NCI-H2227 (cell line): ENCODE results near the gene UBR3.
"Not testable (repeated sequence)": the region's sequence is repeated elsewhere in the genome, so short reads cannot be mapped to it uniquely, and the experiment has no call there.

Source experiments
- DNase-seq: peaks from one replicate; lab custom pipeline; 2025; ENCODE audit not compliant: unreplicated experiment; lab: John Stamatoyannopoulos, UW

The UBR3 gene

DNA sequence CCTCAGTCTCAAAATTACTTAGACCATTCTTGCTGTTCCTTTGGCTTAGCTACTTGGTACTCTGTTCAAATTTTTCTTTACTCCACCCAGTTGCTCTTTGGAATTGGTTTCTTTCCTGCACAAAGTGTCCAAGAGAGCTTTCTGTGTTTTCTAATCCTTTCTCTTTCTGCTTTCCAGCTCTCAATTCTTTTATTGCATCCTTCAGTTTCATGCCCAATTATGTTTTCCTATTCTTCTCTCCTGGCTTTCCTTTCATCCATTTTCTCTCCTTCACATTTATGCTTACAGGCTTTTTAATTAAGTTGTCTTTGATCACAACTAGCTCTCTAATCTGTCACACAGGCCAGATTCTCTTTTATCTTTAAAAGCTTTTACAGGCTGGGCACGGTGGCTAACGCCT, 38.2 kb downstream of the UBR3 start:
- no peak for DNase-seq

DNA sequence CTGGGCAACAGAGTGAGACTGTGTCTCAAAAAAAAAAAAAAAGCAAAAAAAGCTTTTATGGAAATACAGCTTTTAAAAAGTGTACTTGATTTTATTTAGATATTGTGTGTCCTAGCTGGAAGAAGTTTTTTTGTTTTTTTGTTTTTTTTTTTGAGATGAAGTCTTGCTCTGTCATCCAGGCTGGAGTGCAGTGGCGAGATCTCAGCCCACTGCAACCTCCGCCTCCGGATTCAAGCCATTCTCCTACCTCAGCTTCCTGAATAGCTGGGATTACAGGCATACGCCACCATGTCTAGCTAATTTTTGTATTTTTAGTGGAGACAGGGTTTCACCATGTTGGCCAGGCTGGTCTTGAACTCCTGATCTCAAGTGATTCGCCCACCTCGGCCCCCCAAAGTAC, 39.0 kb downstream of the UBR3 start:
- not testable (repeated sequence) for DNase-seq

DNA sequence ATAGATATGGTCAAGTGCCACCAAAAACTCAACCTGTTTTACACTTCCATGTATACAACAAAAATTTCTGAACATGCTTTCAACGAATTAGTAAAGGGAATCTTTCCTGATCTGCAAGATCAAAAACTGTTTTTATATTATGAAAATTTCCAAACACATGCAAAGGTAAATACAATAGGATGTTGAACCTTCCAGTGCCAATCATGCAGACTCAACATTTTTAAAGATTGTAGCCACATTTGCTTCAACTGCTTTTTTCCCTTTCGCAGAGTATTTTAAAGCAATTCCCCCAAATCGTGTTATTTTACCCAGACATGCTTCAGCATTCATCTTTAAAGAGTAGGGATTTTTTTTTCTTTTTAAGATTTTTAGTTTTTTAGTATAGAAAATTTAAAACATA, 40.3 kb downstream of the UBR3 start:
- DNase-seq = no peak

- no peak for DNase-seq
Measured at GRCh38 chr2:169868951-169869350, 41.7 kb downstream of the UBR3 start.

DNA sequence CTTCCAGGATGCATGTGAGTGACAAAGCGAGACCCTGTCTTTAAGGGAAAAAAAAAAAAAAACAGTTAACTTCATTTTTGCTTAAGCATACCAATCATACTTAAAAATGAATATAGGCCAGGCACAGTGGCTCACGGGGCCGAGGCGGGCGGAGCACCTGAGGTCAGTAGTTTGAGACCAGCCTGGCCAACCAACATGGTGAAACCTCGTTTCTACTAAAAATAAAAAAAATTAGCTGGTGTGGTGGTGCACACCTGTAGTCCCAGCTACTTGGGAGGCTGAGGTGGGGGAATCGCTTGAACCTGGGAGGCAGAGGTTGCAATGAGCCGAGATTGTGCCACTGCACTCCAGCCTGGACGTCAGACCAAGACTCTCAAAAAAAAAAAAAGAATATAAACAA, 44.1 kb downstream of the UBR3 start:
- not testable (repeated sequence) for DNase-seq

GRCh38 chr2:169871994-169872393, 44.7 kb downstream of the UBR3 start:
- DNase-seq = no peak

GRCh38 chr2:169877398-169877797, 50.1 kb downstream of the UBR3 start:
- no peak for DNase-seq

GRCh38 chr2:169887120-169887519, 59.9 kb downstream of the UBR3 start:
- DNase-seq = no peak

DNA sequence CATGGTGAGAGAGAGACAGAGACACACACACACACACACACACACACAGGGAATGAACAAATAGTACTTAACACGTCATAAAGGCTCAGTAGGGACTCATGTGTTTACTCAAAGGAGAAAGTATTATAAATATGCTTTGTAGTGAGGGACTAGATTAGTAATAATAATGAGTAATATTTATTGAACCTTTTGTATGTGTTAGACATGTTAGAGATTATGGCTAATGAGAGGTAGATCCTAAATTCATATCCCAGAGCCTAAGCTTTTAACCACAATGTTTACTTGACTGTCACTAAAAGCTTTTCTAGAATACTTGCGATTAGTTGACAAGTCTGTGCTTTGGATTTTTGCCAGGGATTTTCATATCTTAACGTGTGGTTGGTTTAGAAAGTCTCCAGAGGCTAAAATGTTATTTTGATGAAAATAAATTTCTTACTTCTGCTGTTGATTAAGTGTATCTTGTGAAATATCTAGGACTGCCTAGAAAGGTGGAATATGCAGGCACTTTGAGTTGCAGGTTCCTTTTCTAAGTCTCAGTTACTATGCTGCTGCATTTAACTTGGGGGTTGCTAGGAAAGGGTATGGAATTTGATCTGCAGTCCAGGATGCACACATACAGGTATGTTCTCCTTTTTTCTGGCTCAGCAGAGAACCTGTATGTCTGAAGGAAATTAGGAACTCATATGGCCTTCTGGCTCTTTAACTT, 64.5 kb downstream of the UBR3 start:
- DNase-seq = peak; percentile 16

DNA sequence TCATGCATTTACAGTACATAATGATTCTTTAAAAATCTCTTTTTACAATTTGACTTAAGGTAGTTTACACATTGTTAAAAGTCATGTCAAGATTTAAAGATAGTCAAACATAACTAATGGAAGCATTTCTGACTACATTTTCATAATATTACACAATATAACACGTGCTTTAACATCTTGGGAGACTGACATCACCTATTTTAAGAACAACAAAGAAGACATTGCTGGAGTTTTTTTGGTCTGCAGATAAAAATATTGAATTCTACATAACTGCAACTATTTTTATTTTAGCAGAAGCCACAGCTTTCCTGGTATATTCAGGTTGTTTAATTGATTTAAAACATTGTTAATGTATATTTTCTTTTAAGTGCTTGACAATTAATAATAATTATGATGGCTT, 65.7 kb downstream of the UBR3 start:
- DNase-seq = no peak

GRCh38 chr2:169895294-169895985, 68.2 kb downstream of the UBR3 start:
- DNase-seq = no peak

- DNase-seq = no peak
Measured at GRCh38 chr2:169897834-169898233, 70.6 kb downstream of the UBR3 start.

DNA sequence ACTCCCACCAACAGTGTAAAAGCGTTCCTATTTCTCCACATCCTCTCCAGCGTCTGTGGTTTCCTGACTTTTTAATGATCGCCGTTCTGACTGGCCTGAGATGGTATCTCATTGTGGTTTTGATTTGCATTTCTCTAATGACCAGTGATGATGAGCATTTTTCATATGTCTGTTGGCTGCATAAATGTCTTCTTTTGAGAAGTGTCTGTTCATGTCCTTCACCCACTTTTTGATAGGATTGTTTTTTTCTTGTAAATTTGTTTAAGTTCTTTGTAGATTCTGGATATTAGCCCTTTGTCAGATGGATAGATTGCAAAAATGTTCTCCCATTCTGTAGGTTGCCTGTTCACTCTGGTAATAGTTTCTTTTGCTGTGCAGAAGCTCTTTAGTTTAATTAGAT, 72.8 kb downstream of the UBR3 start:
- DNase-seq = not testable (repeated sequence)

- DNase-seq = no peak
Measured at GRCh38 chr2:169900686-169901085, 73.4 kb downstream of the UBR3 start.

DNA sequence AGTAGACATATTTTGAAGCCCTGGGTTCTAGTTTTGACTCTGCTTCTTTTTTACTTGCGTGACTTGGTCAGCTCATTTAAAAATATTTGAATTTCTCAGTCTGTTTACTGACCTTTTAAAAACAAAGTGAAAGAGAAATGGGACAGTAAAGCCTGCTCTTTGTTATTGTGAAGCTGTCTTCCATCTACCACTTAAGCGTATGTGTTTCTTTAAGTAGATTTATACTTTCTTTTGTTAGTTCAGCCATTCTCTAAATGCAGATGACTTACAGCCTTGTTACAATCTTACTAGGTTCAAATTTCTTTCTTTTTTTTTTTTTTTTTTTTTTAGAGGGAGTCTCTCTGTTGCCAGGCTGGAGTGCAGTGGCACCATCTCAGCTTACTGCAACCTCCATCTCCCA, 79.5 kb downstream of the UBR3 start:
- DNase-seq = no peak

DNA sequence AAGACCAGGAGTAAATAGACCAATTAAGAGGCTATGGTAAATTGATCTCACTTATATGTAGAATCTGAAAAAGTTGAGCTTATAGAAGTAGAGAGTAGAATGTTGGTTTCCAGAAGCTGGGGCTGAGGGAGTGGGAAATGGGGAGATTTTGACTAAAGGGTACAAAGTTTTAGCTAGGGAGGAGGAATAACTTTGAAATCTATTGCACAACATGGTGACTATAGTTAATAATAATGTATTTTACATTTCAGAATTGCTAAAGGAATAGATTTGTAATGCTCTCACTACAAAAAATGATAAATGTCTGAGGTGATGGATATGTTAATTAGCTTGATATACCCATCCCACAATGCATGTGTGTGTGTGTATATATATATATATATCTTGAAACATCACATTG, 82.1 kb downstream of the UBR3 start:
- DNase-seq = no peak

DNA sequence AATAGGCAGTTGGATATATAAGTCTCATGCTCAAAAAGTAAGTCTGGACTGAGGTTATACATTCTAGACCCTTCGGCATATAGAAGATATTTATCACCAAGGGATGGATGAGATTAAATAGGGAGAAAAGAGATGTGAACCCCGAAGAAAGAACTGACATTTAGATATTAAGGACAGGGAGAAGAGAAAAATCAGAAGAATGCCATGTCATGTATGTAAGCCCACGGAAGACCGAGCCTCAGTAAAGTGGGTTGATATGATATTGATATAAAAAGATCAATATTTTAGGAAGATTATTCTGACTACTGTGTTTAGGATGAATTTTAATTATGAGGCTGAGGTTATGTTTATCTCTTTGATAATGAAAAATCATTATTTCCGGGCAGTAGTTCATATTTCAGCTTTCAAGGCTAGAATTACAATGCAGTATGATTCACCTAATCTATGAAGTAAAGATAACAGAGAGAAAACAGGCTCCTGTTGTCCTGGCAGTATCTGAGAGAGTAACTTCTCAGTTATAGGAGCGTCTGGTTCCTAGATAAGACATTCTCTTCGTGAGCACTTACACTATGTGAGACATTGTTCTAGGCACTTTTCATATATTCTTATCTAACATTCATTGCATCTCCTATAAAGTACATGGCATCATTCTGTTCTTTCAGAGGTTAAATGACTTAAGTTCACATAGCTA, 83.0 kb downstream of the UBR3 start:
- no peak for DNase-seq

DNA sequence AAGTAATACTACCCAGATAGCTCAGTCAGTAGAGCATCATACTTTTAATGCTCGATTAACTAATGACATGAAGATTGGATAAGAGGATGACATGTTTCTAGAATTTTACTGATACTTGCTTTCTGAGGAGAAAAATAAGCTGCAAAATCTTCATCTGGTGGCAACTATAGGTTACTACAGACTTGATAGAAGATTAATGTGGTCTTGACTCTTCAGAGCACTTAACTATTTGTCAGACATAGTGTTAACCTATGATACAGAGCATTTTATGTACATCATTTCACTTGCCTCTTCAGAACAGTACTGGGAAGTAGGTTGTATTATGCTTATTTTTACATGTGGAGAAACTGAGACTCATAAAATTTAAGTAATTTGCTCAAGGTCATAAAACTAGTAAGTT, 83.9 kb downstream of the UBR3 start:
- DNase-seq = no peak

DNA sequence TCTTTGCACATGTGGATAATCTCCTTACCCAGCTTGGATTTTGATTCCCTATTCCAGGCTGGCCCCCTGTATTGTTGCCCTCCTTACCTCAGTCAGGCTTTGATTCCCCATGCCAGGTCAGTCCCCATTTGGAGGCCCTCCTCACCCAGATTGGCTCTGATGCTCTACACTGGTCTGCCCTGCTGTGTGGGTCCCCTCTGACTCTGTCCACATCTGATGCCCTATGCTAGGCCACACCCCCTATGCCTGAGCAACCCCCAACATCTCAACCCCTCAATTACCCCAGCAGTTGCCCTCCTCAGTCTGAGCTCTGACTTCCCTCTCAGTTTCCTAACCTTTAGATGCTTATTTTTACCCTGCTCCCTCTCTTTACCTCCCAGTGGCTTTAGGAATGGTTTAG, 89.4 kb downstream of the UBR3 start:
- DNase-seq = no peak

GRCh38 chr2:169923977-169924376, 96.7 kb downstream of the UBR3 start:
- DNase-seq = no peak

- no peak for DNase-seq
Measured at GRCh38 chr2:169925968-169926367, 98.7 kb downstream of the UBR3 start.

DNA sequence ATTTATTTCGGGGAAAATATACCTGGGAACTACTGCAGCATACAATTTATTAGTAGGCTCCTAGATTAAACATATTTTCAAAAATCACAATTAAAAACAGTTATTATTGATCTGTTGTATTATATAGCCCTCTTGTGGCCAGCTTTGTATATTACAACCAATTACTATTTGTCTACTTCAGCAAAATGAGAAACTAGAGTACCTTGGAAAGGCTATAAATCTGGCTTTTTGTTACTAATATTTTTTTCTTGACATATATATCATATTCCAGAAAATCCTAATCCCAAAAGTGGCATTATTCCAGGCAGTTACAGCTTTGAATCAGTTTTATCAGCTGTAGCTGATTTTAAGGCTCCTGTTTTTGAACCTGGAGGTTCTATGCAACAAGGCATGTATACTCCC, 101.2 kb downstream of the UBR3 start:
- peak; percentile 68 for DNase-seq
